SK-N-SH (cell line): Measurements from ENCODE around the gene TXNRD1. TPM values are rescaled to one million over a fixed set of nuclear protein-coding genes. Genes with fewer than 3 reads are reported as not detected.

Experiments
- CTCF ChIA-PET: fragments of 300-600, 350-600 bp; formaldehyde crosslinking; extraction: SDS; loops from one replicate; lab custom pipeline; 2021; lab: Yijun Ruan, JAX
- POLR2A ChIA-PET: fragments of 350-600 bp; sonication (Branson Sonifier 250); formaldehyde crosslinking; extraction: SDS; loops from one replicate; lab custom pipeline; 2020; ENCODE audit warnings: antibody characterized with exemption, inconsistent platforms; lab: Yijun Ruan, JAX
- DNase-seq: peaks from one replicate; pipeline ENCODE4 v3.0.0; 2012
- H2AFZ ChIP-seq: fragments of 200-600 bp; sonication (generic); 2 replicates; pipeline ENCODE4 v1.8.1; 2016; ENCODE audit warnings: antibody characterized with exemption, mild to moderate bottlenecking, low read depth
- H3F3A ChIP-seq: fragments of 200-600 bp; sonication (generic); replicated peaks from 2 replicates; pipeline ENCODE3; 2016; ENCODE audit warnings: antibody characterized with exemption, mild to moderate bottlenecking; ENCODE audit not compliant: insufficient read depth
- H3K27ac ChIP-seq, 2 experiments: fragments of 200-500 bp in 1 of 2; fragments of 200-600 bp in 1 of 2; sonication (Bioruptor generic) in 1 of 2; sonication (generic), shearing (Covaris generic) in 1 of 2; 2 replicates each; pipeline versions ENCODE4 v1.5.1 to v1.6.1; 2014 to 2016; ENCODE audit warnings: low read depth in 2 of 2, inconsistent platforms in 1 of 2, low read length in 1 of 2, mild to moderate bottlenecking in 1 of 2, mixed read lengths in 1 of 2
- H3K27me3 ChIP-seq: fragments of 200-600 bp; sonication (generic), shearing (Covaris generic); 2 replicates; pipeline ENCODE4 v1.6.1; 2016; ENCODE audit warnings: mixed run types; ENCODE audit not compliant: insufficient read depth
- H3K36me3 ChIP-seq, 2 experiments: fragments of 200-500 bp in 1 of 2; fragments of 200-600 bp in 1 of 2; sonication (Bioruptor generic) in 1 of 2; sonication (generic) in 1 of 2; replicated peaks in 1 of 2; 2 replicates each; pipeline versions ENCODE3 to v1.5.1; 2014 to 2016; ENCODE audit warnings: low read length in 1 of 2, mild to moderate bottlenecking in 1 of 2; ENCODE audit not compliant: insufficient read depth in 2 of 2, control insufficient read depth in 1 of 2
- H3K4me1 ChIP-seq, 2 experiments: fragments of 200-500 bp in 1 of 2; fragments of 200-600 bp in 1 of 2; sonication (Bioruptor generic) in 1 of 2; sonication (generic), shearing (Covaris generic) in 1 of 2; 2 replicates each; pipeline versions ENCODE4 v1.5.1 to v1.6.1; 2014 to 2016; ENCODE audit warnings: low read depth in 1 of 2, low read length in 1 of 2, mixed run types in 1 of 2; ENCODE audit not compliant: insufficient read depth in 2 of 2, control insufficient read depth in 1 of 2
- H3K4me2 ChIP-seq: fragments of 200-600 bp; sonication (generic), shearing (Covaris generic); 2 replicates; pipeline ENCODE4 v1.6.1; 2017; ENCODE audit warnings: mixed run types
- H3K4me3 ChIP-seq, 2 experiments: fragments of 200-500 bp in 1 of 2; fragments of 200-600 bp in 1 of 2; sonication (Bioruptor generic) in 1 of 2; sonication (generic), shearing (Covaris generic) in 1 of 2; 2 replicates each; pipeline versions ENCODE4 v1.5.1 to v1.8.1; 2014 to 2016; ENCODE audit warnings: low read depth in 2 of 2, inconsistent platforms in 1 of 2, low read length in 1 of 2, mild to moderate bottlenecking in 1 of 2, mixed read lengths in 1 of 2, moderate library complexity in 1 of 2
- H3K79me2 ChIP-seq: fragments of 200-600 bp; sonication (generic); 2 replicates; pipeline ENCODE4 v1.8.1; 2017; ENCODE audit warnings: mild to moderate bottlenecking; ENCODE audit not compliant: insufficient read depth
- H3K9ac ChIP-seq: fragments of 200-600 bp; sonication (generic); 2 replicates; pipeline ENCODE4 v1.6.1; 2017; ENCODE audit warnings: mixed run types
- H3K9me2 ChIP-seq: fragments of 200-600 bp; sonication (generic); 2 replicates; pipeline ENCODE4 v1.6.1; 2017; ENCODE audit warnings: mixed run types
- H3K9me3 ChIP-seq: fragments of 200-600 bp; sonication (generic); 2 replicates; pipeline ENCODE4 v1.6.1; 2017; ENCODE audit warnings: mixed run types, mild to moderate bottlenecking, moderate library complexity
- H4K20me1 ChIP-seq: fragments of 200-600 bp; sonication (generic); 2 replicates; pipeline ENCODE4 v1.6.1; 2017; ENCODE audit warnings: mild to moderate bottlenecking, mixed run types; ENCODE audit not compliant: insufficient read depth
- CTCF ChIP-seq: fragments of 200-600 bp; sonication (generic); IDR thresholded peaks from 2 replicates; pipeline ENCODE4 v1.6.1; 2017; ENCODE audit warnings: antibody characterized with exemption, mild to moderate bottlenecking, moderate library complexity
- EP300 ChIP-seq, 2 experiments: IDR thresholded peaks; 2 replicates each; pipeline versions ENCODE4 v1.4.0 to v1.6.1; 2012; ENCODE audit warnings: borderline replicate concordance in 1 of 2, low read depth in 1 of 2, low read length in 1 of 2
- FOXJ3 ChIP-seq: sonication (generic); formaldehyde crosslinking; IDR thresholded peaks from 2 replicates; pipeline ENCODE4 v1.5.1; 2020; ENCODE audit warnings: mild to moderate bottlenecking, missing genetic modification reagents
- FOXM1 ChIP-seq: IDR thresholded peaks from 2 replicates; pipeline ENCODE4 v1.4.0; 2012; ENCODE audit warnings: low read depth, mild to moderate bottlenecking
- IRF3 ChIP-seq: fragments of 150-350 bp; IDR thresholded peaks from 2 replicates; pipeline ENCODE4 v1.6.1; 2016; ENCODE audit warnings: mild to moderate bottlenecking, low read depth, low read length
- MAX ChIP-seq: IDR thresholded peaks from 2 replicates; pipeline ENCODE4 v1.4.0; 2012; ENCODE audit warnings: low read depth
- MEF2A ChIP-seq: IDR thresholded peaks from 2 replicates; pipeline ENCODE4 v1.4.0; 2012; ENCODE audit warnings: low read depth, borderline replicate concordance
- MXI1 ChIP-seq: IDR thresholded peaks from 2 replicates; pipeline ENCODE4 v1.6.1; 2012; ENCODE audit warnings: mild to moderate bottlenecking, low read depth, low read length, improper control_type of control experiment
- NRF1 ChIP-seq: IDR thresholded peaks from 2 replicates; pipeline ENCODE4 v1.6.1; 2012; ENCODE audit warnings: low read depth, mild to moderate bottlenecking, low read length
- PBX3 ChIP-seq: IDR thresholded peaks from 2 replicates; pipeline ENCODE4; 2012
- POLR2AphosphoS5 ChIP-seq: IDR thresholded peaks from 2 replicates; pipeline ENCODE4 v1.6.1; 2012; ENCODE audit warnings: low read depth, low read length
- RAD21 ChIP-seq: IDR thresholded peaks from 2 replicates; pipeline ENCODE4 v1.6.1; 2012; ENCODE audit warnings: mild to moderate bottlenecking, low read length
- RCOR1 ChIP-seq: fragments of 150-350 bp; IDR thresholded peaks from 2 replicates; pipeline ENCODE4 v1.6.1; 2017; ENCODE audit warnings: antibody characterized with exemption, low read length
- RFX5 ChIP-seq: IDR thresholded peaks from 2 replicates; pipeline ENCODE4 v1.6.1; 2012; ENCODE audit warnings: mild to moderate bottlenecking, improper control_type of control experiment, low read length
- RXRA ChIP-seq: IDR thresholded peaks from 2 replicates; pipeline ENCODE4 v1.4.0; 2012; ENCODE audit warnings: low read depth, mild to moderate bottlenecking, borderline replicate concordance
- SIN3A ChIP-seq: IDR thresholded peaks from 2 replicates; pipeline ENCODE4 v1.6.1; 2012; ENCODE audit warnings: low read depth, mild to moderate bottlenecking, low read length, moderate library complexity, borderline replicate concordance
- SMC3 ChIP-seq: IDR thresholded peaks from 2 replicates; pipeline ENCODE4 v1.6.1; 2012; ENCODE audit warnings: low read depth, low read length, improper control_type of control experiment
- TAF1 ChIP-seq: IDR thresholded peaks from 2 replicates; pipeline ENCODE4 v1.6.1; 2012; ENCODE audit warnings: low read depth, mild to moderate bottlenecking, low read length, moderate library complexity, borderline replicate concordance
- TCF12 ChIP-seq: IDR thresholded peaks from 2 replicates; pipeline ENCODE4 v1.4.0; 2012
- YY1 ChIP-seq: IDR thresholded peaks from 2 replicates; pipeline ENCODE4 v1.4.0; 2012; ENCODE audit warnings: low read depth, mild to moderate bottlenecking
- WGBS: methylation state at CpG from one replicate; pipeline ENCODE4 v1.1.6; 2017; ENCODE audit warnings: low lambda C conversion rate; 5-methylcytosine and 5-hydroxymethylcytosine counted together
- polyA plus RNA-seq, 3 experiments: library from polyadenylated mRNA; depleted of rRNA; stranded (reverse); fragments of >200 nt; gene quantifications; 2 replicates each; pipeline ENCODE4 v1.2.3, GENCODE V29; 2012

TXNRD1 gene
- polyA plus RNA-seq, 1 of the 3 experiments (the other 2 are of a cell fraction) = 143 TPM

- no peak overlapping the region for H3K4me3 ChIP-seq
- 0 out of 2 replicates have a peak, but pooled peaks cover 3% of the 10 kb centered on the region for H3K9me2 ChIP-seq
- no peaks in the 10 kb centered on the region for H3K27me3 ChIP-seq
- H3F3A ChIP-seq = no peaks in the 10 kb centered on the region
- 71% methylated on average over 3 of the region's 3 CpGs for WGBS
- POLR2A ChIA-PET = no interaction called here
- H3K79me2 ChIP-seq = no peaks in the 10 kb centered on the region
- H2AFZ ChIP-seq = no peak overlapping the region
- no peak overlapping the region for H3K4me2 ChIP-seq
- peak; percentile 67 for DNase-seq
- H3K36me3 ChIP-seq = no peaks in the 10 kb centered on the region
- H3K9ac ChIP-seq = no peak overlapping the region
- H4K20me1 ChIP-seq = no peaks in the 10 kb centered on the region
- no peak for TF ChIP-seq FOXJ3
- TF ChIP-seq SMC3 = peak; percentile 86
- no peak for TF ChIP-seq TCF12
- no peak for TF ChIP-seq MEF2A
- 0 out of 2 replicates have a peak, but pooled peaks have one; percentile 18 for TF ChIP-seq NRF1
- no peak for TF ChIP-seq MXI1
- TF ChIP-seq SIN3A = no peak
- TF ChIP-seq YY1 = no peak
- peak; percentile 85 for TF ChIP-seq CTCF
- TF ChIP-seq RXRA = no peak
- TF ChIP-seq TAF1 = no peak
- peak; percentile 94 for TF ChIP-seq RAD21
- no peak for TF ChIP-seq POLR2AphosphoS5
- CTCF ChIA-PET = interaction anchor here (0.6 to 3.3 kb wide), 14 partner anchors 9 to 181 kb away, joined by 3 to 13 read pairs (median 4); no protein-coding TSS in a partner anchor
- H3K4me1 ChIP-seq = no peaks in the 10 kb centered on the region
- peaks cover 6% of the 10 kb centered on the region; the same call in 1 of the 2 replicates for H3K9me3 ChIP-seq
- H3K27ac ChIP-seq = no peak overlapping the region
Observed at GRCh38 chr12:104201238-104202001, 14.2 kb upstream of the TXNRD1 start.

- CTCF ChIA-PET = interaction anchor here (1.0 kb wide), 1 partner anchor 76 kb away, joined by 3 read pairs; no protein-coding TSS in a partner anchor
- Histone ChIP-seq H3K9me2 (no peaks in the 10 kb centered on the region), H3K4me3 (no peak overlapping the region), H2AFZ (no peak overlapping the region), H3F3A (no peaks in the 10 kb centered on the region), H3K27ac (no peak overlapping the region), H4K20me1 (no peaks in the 10 kb centered on the region), H3K36me3 (no peaks in the 10 kb centered on the region), H3K4me1 (no peaks in the 10 kb centered on the region), H3K4me2 (no peak overlapping the region), H3K9ac (no peak overlapping the region), H3K9me3 (peaks cover 5% of the 10 kb centered on the region; the same call in 1 of the 2 replicates), H3K79me2 (no peaks in the 10 kb centered on the region), H3K27me3 (no peaks in the 10 kb centered on the region)
- POLR2A ChIA-PET = no interaction called here
- no peak for DNase-seq
- 89% methylated on average over 17 of the region's 19 CpGs for WGBS
- TF ChIP-seq EP300 (IDR thresholded peaks at IDR 0.05; ENCODE audit: borderline replicate concordance in 1 of 2, low read depth in 1 of 2, low read length in 1 of 2) = no peak
- TF ChIP-seq FOXJ3 = no peak
- TF ChIP-seq NRF1 = no peak
- TF ChIP-seq MAX = no peak
- TF ChIP-seq CTCF = no peak
- no peak for TF ChIP-seq PBX3
- TF ChIP-seq RFX5 = no peak
- TF ChIP-seq RAD21 = no peak
- no peak for TF ChIP-seq FOXM1
- TF ChIP-seq RCOR1 = no peak
- no peak for TF ChIP-seq IRF3
- no peak for TF ChIP-seq MXI1
Observed at GRCh38 chr12:104204690-104205480, 10.7 kb upstream of the TXNRD1 start.
